ENCODE data around the gene GATA3.

The GATA3 gene

DNA sequence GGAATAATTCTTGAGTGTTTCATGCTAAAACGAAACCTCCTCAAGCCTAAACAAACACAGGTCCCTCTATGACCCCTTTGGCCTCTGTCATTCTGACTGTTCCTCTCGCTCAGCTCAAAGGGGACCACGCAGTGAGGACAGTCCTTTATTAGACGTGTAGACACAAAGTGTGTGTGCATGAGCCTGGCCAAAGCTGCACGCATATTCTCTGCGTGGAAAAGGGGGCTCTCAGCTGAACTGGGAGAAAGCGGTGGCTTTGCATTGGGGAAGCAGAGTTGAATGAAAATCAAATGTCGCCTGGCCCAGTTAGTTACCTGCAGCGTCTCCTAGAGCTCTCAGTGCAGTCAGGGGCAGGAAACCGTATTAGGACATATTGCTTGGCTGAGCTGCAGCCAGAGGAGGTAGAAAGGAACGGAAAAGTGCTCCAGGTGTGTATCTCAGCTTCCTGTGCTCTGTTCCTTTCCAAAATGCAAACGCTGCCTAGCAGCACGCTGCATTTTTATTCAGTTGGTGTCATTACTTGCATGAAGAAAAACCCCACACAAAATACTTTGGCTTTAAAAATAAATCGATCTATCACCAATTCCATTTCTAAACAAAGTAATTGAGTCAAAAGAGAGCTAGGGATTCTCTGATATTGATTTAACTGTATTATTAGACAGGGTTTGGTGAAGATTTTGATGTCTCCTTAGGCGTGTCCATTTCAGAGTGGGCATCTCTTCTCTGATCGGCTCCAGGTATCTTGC is 4.9 kb downstream of the GATA3 start:
- ATAC-seq: no peak
- TF ChIP-seq OSR1 (CRISPR knock-in tag; IDR thresholded peaks at IDR 0.05) (no peak), ZNF70 (CRISPR knock-in tag; IDR thresholded peaks at IDR 0.05) (no peak), POU6F1 (CRISPR knock-in tag; IDR thresholded peaks at IDR 0.05; ENCODE audit: borderline replicate concordance, low read depth) (no peak), ZC3H10 (CRISPR knock-in tag; IDR thresholded peaks at IDR 0.05) (no peak), TOX (CRISPR knock-in tag; IDR thresholded peaks at IDR 0.05; ENCODE audit: borderline replicate concordance) (no peak)
- TF ChIP-seq, protein P1, sequence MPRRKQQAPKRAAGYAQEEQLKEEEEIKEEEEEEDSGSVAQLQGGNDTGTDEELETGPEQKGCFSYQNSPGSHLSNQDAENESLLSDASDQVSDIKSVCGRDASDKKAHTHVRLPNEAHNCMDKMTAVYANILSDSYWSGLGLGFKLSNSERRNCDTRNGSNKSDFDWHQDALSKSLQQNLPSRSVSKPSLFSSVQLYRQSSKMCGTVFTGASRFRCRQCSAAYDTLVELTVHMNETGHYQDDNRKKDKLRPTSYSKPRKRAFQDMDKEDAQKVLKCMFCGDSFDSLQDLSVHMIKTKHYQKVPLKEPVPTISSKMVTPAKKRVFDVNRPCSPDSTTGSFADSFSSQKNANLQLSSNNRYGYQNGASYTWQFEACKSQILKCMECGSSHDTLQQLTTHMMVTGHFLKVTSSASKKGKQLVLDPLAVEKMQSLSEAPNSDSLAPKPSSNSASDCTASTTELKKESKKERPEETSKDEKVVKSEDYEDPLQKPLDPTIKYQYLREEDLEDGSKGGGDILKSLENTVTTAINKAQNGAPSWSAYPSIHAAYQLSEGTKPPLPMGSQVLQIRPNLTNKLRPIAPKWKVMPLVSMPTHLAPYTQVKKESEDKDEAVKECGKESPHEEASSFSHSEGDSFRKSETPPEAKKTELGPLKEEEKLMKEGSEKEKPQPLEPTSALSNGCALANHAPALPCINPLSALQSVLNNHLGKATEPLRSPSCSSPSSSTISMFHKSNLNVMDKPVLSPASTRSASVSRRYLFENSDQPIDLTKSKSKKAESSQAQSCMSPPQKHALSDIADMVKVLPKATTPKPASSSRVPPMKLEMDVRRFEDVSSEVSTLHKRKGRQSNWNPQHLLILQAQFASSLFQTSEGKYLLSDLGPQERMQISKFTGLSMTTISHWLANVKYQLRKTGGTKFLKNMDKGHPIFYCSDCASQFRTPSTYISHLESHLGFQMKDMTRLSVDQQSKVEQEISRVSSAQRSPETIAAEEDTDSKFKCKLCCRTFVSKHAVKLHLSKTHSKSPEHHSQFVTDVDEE (CRISPR knock-in tag; IDR thresholded peaks at IDR 0.05): no peak

GRCh38 chr10:8060010-8060703 is 5.7 kb downstream of the GATA3 start:
- TF ChIP-seq, protein P2, sequence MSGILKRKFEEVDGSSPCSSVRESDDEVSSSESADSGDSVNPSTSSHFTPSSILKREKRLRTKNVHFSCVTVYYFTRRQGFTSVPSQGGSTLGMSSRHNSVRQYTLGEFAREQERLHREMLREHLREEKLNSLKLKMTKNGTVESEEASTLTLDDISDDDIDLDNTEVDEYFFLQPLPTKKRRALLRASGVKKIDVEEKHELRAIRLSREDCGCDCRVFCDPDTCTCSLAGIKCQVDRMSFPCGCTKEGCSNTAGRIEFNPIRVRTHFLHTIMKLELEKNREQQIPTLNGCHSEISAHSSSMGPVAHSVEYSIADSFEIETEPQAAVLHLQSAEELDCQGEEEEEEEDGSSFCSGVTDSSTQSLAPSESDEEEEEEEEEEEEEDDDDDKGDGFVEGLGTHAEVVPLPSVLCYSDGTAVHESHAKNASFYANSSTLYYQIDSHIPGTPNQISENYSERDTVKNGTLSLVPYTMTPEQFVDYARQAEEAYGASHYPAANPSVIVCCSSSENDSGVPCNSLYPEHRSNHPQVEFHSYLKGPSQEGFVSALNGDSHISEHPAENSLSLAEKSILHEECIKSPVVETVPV (CRISPR knock-in tag; IDR thresholded peaks at IDR 0.05): no peak
- TF ChIP-seq TCF4 (CRISPR knock-in tag; IDR thresholded peaks at IDR 0.05; ENCODE audit: borderline replicate concordance): peak; percentile 46; the same call in 1 of the 2 replicates
- peak; percentile 58 for ATAC-seq

DNA sequence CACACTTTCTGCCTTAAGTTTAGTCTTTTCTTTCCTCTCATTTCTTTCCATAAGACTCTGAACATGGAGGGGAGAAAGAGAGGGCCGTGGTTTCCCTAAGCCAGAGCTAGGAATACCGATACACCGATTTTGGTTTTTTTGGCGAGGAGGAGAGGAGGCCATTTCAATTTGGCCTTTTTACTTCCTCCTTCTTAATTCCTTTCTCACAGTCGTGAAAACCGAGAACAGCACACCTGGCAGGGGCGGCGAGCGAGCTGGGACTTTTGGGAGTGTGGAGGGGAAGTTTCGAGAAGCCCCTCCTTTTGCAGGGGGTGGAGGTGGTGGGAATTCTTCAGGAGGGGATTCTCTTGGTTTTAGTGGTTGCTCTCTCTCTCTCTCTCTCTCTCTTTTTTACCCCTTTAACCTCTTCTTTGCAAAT is 6.2 kb downstream of the GATA3 start:
- TF ChIP-seq TCF4 (CRISPR knock-in tag; IDR thresholded peaks at IDR 0.05; ENCODE audit: borderline replicate concordance) (no peak), ESRRG (CRISPR knock-in tag; IDR thresholded peaks at IDR 0.05) (no peak), SNAI2 (CRISPR knock-in tag; IDR thresholded peaks at IDR 0.05) (no peak), ZFP30 (CRISPR knock-in tag; IDR thresholded peaks at IDR 0.05) (no peak), ZNF8 (CRISPR knock-in tag; IDR thresholded peaks at IDR 0.05) (no peak), ZNF565 (CRISPR knock-in tag; conservative IDR thresholded peaks at IDR 0.05; ENCODE audit: low read depth) (no peak), PATZ1 (CRISPR knock-in tag; IDR thresholded peaks at IDR 0.05; ENCODE audit: borderline replicate concordance) (no peak), ARNTL (CRISPR knock-in tag; IDR thresholded peaks at IDR 0.05; ENCODE audit: borderline replicate concordance, low read depth) (no peak), CSDC2 (CRISPR knock-in tag; IDR thresholded peaks at IDR 0.05) (no peak)
- ATAC-seq: no peak

- peak; percentile 1; the same call in 2 of the 3 replicates for ATAC-seq
- TF ChIP-seq, protein P1 (CRISPR knock-in tag; IDR thresholded peaks at IDR 0.05): 0 out of 2 replicates have a peak, but pooled peaks have one; percentile 9
- no peak for TF ChIP-seq ZFP3 (CRISPR knock-in tag; IDR thresholded peaks at IDR 0.05)
Measured at GRCh38 chr10:8061274-8062211, 7.1 kb downstream of the GATA3 start.

Data from SK-N-SH treated with all-trans-retinoic acid at 6 μM for 48 hours (cell line).